ENCODE measurements around the gene CYP1A1.
A peak's percentile ranks its signal among the peaks of the same experiment; 100 is the strongest.
"Not testable (repeated sequence)": the region's sequence is repeated elsewhere in the genome, so short reads cannot be mapped to it uniquely, and the experiment has no call there.

CYP1A1 gene

DNA sequence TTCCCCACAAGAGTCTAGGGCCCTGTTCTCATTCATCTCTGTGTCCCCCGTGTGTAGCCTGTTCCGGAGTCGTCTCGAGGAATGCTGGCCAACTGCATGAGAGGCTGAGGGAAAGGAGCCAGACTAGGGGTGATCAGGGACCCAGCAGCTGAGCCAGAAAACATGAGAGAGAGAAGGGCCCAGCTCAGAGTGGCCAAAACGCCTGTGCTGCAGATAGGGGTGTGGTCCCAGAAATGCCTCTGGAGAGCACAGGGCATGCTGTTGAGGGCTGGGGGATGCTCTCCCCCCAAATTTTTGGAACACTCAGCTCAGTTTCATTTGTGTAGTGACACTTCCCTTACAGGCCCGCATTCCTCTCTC is 37.4 kb upstream of the CYP1A1 start:
- no peaks in the 10 kb centered on the region for H3K4me1 ChIP-seq (ENCODE audit: control insufficient read depth, insufficient read depth, low read length)
- H3K27me3 ChIP-seq (ENCODE audit: control insufficient read depth, insufficient read depth, low read length), result no peaks in the 10 kb centered on the region
- H3K4me3 ChIP-seq (ENCODE audit: low read depth, low read length), result no peak overlapping the region
- no peaks in the 10 kb centered on the region for H3K9me3 ChIP-seq (ENCODE audit: control insufficient read depth, insufficient read depth, low read length)
- no peaks in the 10 kb centered on the region for H3K36me3 ChIP-seq (ENCODE audit: control insufficient read depth, insufficient read depth, low read length)
- H3K9ac ChIP-seq (ENCODE audit: low read depth, low read length), result no peak overlapping the region
- peak overlapping the region; percentile 55 for H3K27ac ChIP-seq (ENCODE audit: low read depth, low read length)

DNA sequence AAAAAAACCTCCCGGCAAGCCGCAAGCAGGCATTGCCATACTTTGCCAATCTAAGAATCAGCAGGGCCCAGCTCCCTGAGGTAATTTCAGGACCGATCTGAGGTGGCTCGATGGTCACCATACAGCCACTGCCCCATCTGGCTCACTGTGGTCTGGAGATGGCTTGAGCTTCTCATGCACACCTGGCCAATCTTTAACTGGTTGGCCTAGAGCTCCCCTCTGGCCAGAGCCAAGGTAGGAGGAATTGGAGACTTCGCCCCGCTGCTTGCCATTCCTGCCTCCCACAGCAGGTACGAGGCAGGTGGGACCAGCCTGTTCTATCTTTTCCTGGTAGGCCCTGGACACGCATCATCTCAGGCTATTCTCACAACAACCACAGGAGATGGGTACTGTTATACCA is 33.4 kb upstream of the CYP1A1 start:
- H3K4me3 ChIP-seq (ENCODE audit: low read depth, low read length), result no peak overlapping the region
- no peaks in the 10 kb centered on the region for H3K27me3 ChIP-seq (ENCODE audit: control insufficient read depth, insufficient read depth, low read length)
- no peaks in the 10 kb centered on the region for H3K36me3 ChIP-seq (ENCODE audit: control insufficient read depth, insufficient read depth, low read length)
- H3K9me3 ChIP-seq (ENCODE audit: control insufficient read depth, insufficient read depth, low read length), result no peaks in the 10 kb centered on the region
- H3K27ac ChIP-seq (ENCODE audit: low read depth, low read length), result no peak overlapping the region
- H3K4me1 ChIP-seq (ENCODE audit: control insufficient read depth, insufficient read depth, low read length), result no peaks in the 10 kb centered on the region
- H3K9ac ChIP-seq (ENCODE audit: low read depth, low read length), result no peak overlapping the region

DNA sequence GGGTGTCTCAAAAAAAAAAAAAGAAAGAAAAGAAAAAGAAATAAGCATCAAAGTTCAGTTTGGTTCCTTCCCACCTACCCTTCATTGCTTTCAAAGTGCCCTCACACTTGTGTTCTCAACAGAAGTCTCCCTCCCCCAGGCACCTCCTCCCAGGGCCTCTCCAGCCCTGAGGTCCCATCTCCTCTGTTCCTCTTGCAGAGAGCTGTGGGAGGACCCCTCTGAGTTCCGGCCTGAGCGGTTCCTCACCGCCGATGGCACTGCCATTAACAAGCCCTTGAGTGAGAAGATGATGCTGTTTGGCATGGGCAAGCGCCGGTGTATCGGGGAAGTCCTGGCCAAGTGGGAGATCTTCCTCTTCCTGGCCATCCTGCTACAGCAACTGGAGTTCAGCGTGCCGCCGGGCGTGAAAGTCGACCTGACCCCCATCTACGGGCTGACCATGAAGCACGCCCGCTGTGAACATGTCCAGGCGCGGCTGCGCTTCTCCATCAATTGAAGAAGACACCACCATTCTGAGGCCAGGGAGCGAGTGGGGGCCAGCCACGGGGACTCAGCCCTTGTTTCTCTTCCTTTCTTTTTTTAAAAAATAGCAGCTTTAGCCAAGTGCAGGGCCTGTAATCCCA is 29.4 kb upstream of the CYP1A1 start:
- Histone ChIP-seq H3K9me3 (ENCODE audit: control insufficient read depth, insufficient read depth, low read length) (no peaks in the 10 kb centered on the region), H3K4me3 (ENCODE audit: low read depth, low read length) (no peak overlapping the region)

GRCh38 chr15:74752531-74752930 is 27.2 kb upstream of the CYP1A1 start:
- Histone ChIP-seq H3K4me1 (ENCODE audit: control insufficient read depth, insufficient read depth, low read length) (0 out of 2 replicates have a peak, but pooled peaks cover 3% of the 10 kb centered on the region), H3K27ac (ENCODE audit: low read depth, low read length) (no peak overlapping the region), H3K36me3 (ENCODE audit: control insufficient read depth, insufficient read depth, low read length) (no peaks in the 10 kb centered on the region), H3K27me3 (ENCODE audit: control insufficient read depth, insufficient read depth, low read length) (peaks cover 5% of the 10 kb centered on the region; the same call in 1 of the 2 replicates), H3K9ac (ENCODE audit: low read depth, low read length) (no peak overlapping the region), H3K9me3 (ENCODE audit: control insufficient read depth, insufficient read depth, low read length) (no peaks in the 10 kb centered on the region), H3K4me3 (ENCODE audit: low read depth, low read length) (no peak overlapping the region)

More for the DNA sequence above, 29.4 kb upstream of the CYP1A1 start:
- Histone ChIP-seq H3K36me3 (ENCODE audit: control insufficient read depth, insufficient read depth, low read length) (no peaks in the 10 kb centered on the region), H3K9ac (ENCODE audit: low read depth, low read length) (no peak overlapping the region), H3K4me1 (ENCODE audit: control insufficient read depth, insufficient read depth, low read length) (0 out of 2 replicates have a peak, but pooled peaks cover 3% of the 10 kb centered on the region), H3K27ac (ENCODE audit: low read depth, low read length) (no peak overlapping the region), H3K27me3 (ENCODE audit: control insufficient read depth, insufficient read depth, low read length) (no peaks in the 10 kb centered on the region; the same call in 1 of the 2 replicates)

GRCh38 chr15:74752011-74752410 is 26.7 kb upstream of the CYP1A1 start:
- no peaks in the 10 kb centered on the region for H3K9me3 ChIP-seq (ENCODE audit: control insufficient read depth, insufficient read depth, low read length)
- no peak overlapping the region for H3K4me3 ChIP-seq (ENCODE audit: low read depth, low read length)
- no peaks in the 10 kb centered on the region for H3K36me3 ChIP-seq (ENCODE audit: control insufficient read depth, insufficient read depth, low read length)
- H3K27ac ChIP-seq (ENCODE audit: low read depth, low read length), result no peak overlapping the region
- H3K9ac ChIP-seq (ENCODE audit: low read depth, low read length), result no peak overlapping the region
- H3K27me3 ChIP-seq (ENCODE audit: control insufficient read depth, insufficient read depth, low read length), result peaks cover 5% of the 10 kb centered on the region; the same call in 1 of the 2 replicates
- 0 out of 2 replicates have a peak, but pooled peaks cover 3% of the 10 kb centered on the region for H3K4me1 ChIP-seq (ENCODE audit: control insufficient read depth, insufficient read depth, low read length)

GRCh38 chr15:74750751-74751150 is 25.4 kb upstream of the CYP1A1 start:
- H3K4me3 ChIP-seq (ENCODE audit: low read depth, low read length), result no peak overlapping the region
- peaks cover 5% of the 10 kb centered on the region; the same call in 1 of the 2 replicates for H3K27me3 ChIP-seq (ENCODE audit: control insufficient read depth, insufficient read depth, low read length)
- H3K4me1 ChIP-seq (ENCODE audit: control insufficient read depth, insufficient read depth, low read length), result 0 out of 2 replicates have a peak, but pooled peaks cover 3% of the 10 kb centered on the region
- H3K27ac ChIP-seq (ENCODE audit: low read depth, low read length), result no peak overlapping the region
- H3K9ac ChIP-seq (ENCODE audit: low read depth, low read length), result no peak overlapping the region
- no peaks in the 10 kb centered on the region for H3K9me3 ChIP-seq (ENCODE audit: control insufficient read depth, insufficient read depth, low read length)
- H3K36me3 ChIP-seq (ENCODE audit: control insufficient read depth, insufficient read depth, low read length), result no peaks in the 10 kb centered on the region

GRCh38 chr15:74749832-74750231 is 24.5 kb upstream of the CYP1A1 start:
- Histone ChIP-seq H3K4me1 (ENCODE audit: control insufficient read depth, insufficient read depth, low read length) (0 out of 2 replicates have a peak, but pooled peaks cover 3% of the 10 kb centered on the region), H3K36me3 (ENCODE audit: control insufficient read depth, insufficient read depth, low read length) (no peaks in the 10 kb centered on the region), H3K9ac (ENCODE audit: low read depth, low read length) (no peak overlapping the region), H3K4me3 (ENCODE audit: low read depth, low read length) (no peak overlapping the region), H3K9me3 (ENCODE audit: control insufficient read depth, insufficient read depth, low read length) (no peaks in the 10 kb centered on the region), H3K27me3 (ENCODE audit: control insufficient read depth, insufficient read depth, low read length) (peaks cover 5% of the 10 kb centered on the region; the same call in 1 of the 2 replicates), H3K27ac (ENCODE audit: low read depth, low read length) (no peak overlapping the region)

- Histone ChIP-seq H3K36me3 (ENCODE audit: control insufficient read depth, insufficient read depth, low read length) (no peaks in the 10 kb centered on the region), H3K4me3 (ENCODE audit: low read depth, low read length) (no peak within 1 kb of the TSS), H3K9me3 (ENCODE audit: control insufficient read depth, insufficient read depth, low read length) (no peaks in the 10 kb centered on the region), H3K27me3 (ENCODE audit: control insufficient read depth, insufficient read depth, low read length) (peaks cover 5% of the 10 kb centered on the region; the same call in 1 of the 2 replicates), H3K9ac (ENCODE audit: low read depth, low read length) (no peak within 1 kb of the TSS), H3K4me1 (ENCODE audit: control insufficient read depth, insufficient read depth, low read length) (0 out of 2 replicates have a peak, but pooled peaks cover 3% of the 10 kb centered on the region), H3K27ac (ENCODE audit: low read depth, low read length) (no peak within 1 kb of the TSS)
Measured at GRCh38 chr15:74748322-74748946, 23.1 kb upstream of the CYP1A1 start, which contains the start of gene CYP1A2. Gene CYP1A2, plus strand, starts transcription at chr15:74748845. Its CDS starts 894 bp downstream, at chr15:74749739.

DNA sequence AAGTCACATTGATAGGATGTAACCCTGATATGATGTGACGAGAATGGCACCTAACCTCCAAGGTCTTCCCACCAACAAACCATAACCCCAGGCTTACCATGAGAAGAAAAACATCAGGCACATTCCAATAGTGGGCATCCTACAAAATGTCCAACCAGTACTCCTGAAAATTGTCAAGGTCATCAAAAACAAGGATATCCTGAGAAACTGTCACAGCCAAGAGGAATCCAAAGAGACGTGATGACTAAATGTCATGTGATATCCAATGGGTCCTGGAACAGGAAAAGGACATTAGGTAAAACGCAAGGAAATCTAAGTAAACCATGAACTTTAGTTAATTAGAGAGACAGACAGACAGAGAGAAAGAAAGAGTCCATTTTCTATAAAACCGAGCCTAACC is 21.1 kb upstream of the CYP1A1 start:
- Histone ChIP-seq H3K36me3 (ENCODE audit: control insufficient read depth, insufficient read depth, low read length) (no peaks in the 10 kb centered on the region), H3K27me3 (ENCODE audit: control insufficient read depth, insufficient read depth, low read length) (peaks cover 5% of the 10 kb centered on the region; the same call in 1 of the 2 replicates), H3K27ac (ENCODE audit: low read depth, low read length) (no peak overlapping the region), H3K9me3 (ENCODE audit: control insufficient read depth, insufficient read depth, low read length) (no peaks in the 10 kb centered on the region), H3K9ac (ENCODE audit: low read depth, low read length) (no peak overlapping the region), H3K4me3 (ENCODE audit: low read depth, low read length) (no peak overlapping the region), H3K4me1 (ENCODE audit: control insufficient read depth, insufficient read depth, low read length) (0 out of 2 replicates have a peak, but pooled peaks cover 3% of the 10 kb centered on the region)

DNA sequence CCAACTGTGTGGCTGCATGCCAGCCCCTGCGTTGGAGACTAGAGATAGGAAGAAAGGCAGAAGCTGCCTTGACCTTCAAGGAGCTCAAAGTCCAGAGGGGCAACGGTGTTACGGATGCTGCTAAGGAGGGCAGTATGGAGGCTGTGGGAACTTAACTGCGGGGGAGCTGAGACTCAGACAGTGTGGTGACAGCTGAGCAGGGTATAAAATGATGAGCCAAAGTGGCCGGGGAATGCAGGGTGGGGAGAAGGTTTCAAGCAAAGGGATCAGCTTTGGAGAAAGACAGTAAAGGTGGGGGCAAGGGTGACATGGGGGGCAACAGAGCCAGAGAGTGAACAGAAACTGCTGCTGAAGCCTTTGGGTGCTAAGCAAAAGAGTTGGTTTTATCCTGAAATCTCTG is 17.1 kb upstream of the CYP1A1 start:
- Histone ChIP-seq H3K4me3 (ENCODE audit: low read depth, low read length) (no peak overlapping the region), H3K36me3 (ENCODE audit: control insufficient read depth, insufficient read depth, low read length) (no peaks in the 10 kb centered on the region), H3K9me3 (ENCODE audit: control insufficient read depth, insufficient read depth, low read length) (no peaks in the 10 kb centered on the region), H3K4me1 (ENCODE audit: control insufficient read depth, insufficient read depth, low read length) (no peaks in the 10 kb centered on the region), H3K27me3 (ENCODE audit: control insufficient read depth, insufficient read depth, low read length) (no peaks in the 10 kb centered on the region), H3K27ac (ENCODE audit: low read depth, low read length) (no peak overlapping the region), H3K9ac (ENCODE audit: low read depth, low read length) (no peak overlapping the region)

DNA sequence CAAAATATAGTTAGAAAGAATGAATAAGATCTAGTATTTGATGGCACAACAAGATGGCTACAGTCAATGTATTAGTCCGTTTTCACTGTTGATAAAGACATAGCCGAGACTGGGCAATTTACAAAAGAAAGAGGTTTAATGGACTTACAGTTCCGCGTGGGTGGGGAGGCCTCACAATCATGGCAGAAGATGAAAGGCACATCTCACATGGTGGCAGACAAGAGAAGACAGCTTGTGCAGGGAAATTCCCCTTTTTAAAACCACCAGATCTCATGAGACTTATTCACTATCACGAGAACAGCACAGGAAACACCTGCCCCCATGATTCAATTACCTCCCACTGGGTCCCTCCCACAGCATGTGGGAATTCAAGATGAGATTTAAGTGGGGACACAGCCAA is 12.9 kb upstream of the CYP1A1 start:
- H3K27ac ChIP-seq (ENCODE audit: low read depth, low read length); H3K9ac ChIP-seq (ENCODE audit: low read depth, low read length); H3K9me3 ChIP-seq (ENCODE audit: control insufficient read depth, insufficient read depth, low read length); H3K4me3 ChIP-seq (ENCODE audit: low read depth, low read length); H3K4me1 ChIP-seq (ENCODE audit: control insufficient read depth, insufficient read depth, low read length); H3K27me3 ChIP-seq (ENCODE audit: control insufficient read depth, insufficient read depth, low read length); H3K36me3 ChIP-seq (ENCODE audit: control insufficient read depth, insufficient read depth, low read length): not testable (repeated sequence)

All from HUES48 (cell line).